HuH-7 (cell line): ENCODE measurements around the gene GALNTL6.
A peak's percentile ranks its signal among the peaks of the same experiment; 100 is the strongest.

Experiments
- DNase-seq: peaks from one replicate; pipeline ENCODE4 v3.0.0; 2011; ENCODE audit warnings: low spot score

Gene GALNTL6

GRCh38 chr4:172555725-172556124, 742.5 kb downstream of the GALNTL6 start:
- no peak for DNase-seq

GRCh38 chr4:172573899-172574298, 760.7 kb downstream of the GALNTL6 start:
- DNase-seq: no peak

- DNase-seq: no peak
These were observed 765.5 kb downstream of the GALNTL6 start for GRCh38 chr4:172578712-172579111.

- DNase-seq: no peak
These were observed 771.6 kb downstream of the GALNTL6 start for GRCh38 chr4:172584816-172585215.

GRCh38 chr4:172596206-172596605, 783.0 kb downstream of the GALNTL6 start:
- DNase-seq: no peak

- DNase-seq: no peak
These were observed 786.4 kb downstream of the GALNTL6 start for GRCh38 chr4:172599554-172599953.

GRCh38 chr4:172601195-172601594, 788.0 kb downstream of the GALNTL6 start:
- DNase-seq: no peak

- no peak for DNase-seq
These were observed 806.0 kb downstream of the GALNTL6 start for GRCh38 chr4:172619218-172619617.

- no peak for DNase-seq
These were observed 806.6 kb downstream of the GALNTL6 start for GRCh38 chr4:172619798-172620197.

GRCh38 chr4:172628263-172628662, 815.1 kb downstream of the GALNTL6 start:
- DNase-seq: no peak

- no peak for DNase-seq
These were observed 817.1 kb downstream of the GALNTL6 start for GRCh38 chr4:172630280-172630679.

- no peak for DNase-seq
These were observed 818.6 kb downstream of the GALNTL6 start for GRCh38 chr4:172631832-172632231.

GRCh38 chr4:172648471-172648870, 835.3 kb downstream of the GALNTL6 start:
- DNase-seq: no peak

GRCh38 chr4:172649143-172649542, 835.9 kb downstream of the GALNTL6 start:
- no peak for DNase-seq

GRCh38 chr4:172650758-172651530, 837.7 kb downstream of the GALNTL6 start:
- DNase-seq: peak; percentile 12

GRCh38 chr4:172651961-172652360, 838.8 kb downstream of the GALNTL6 start:
- no peak for DNase-seq

- DNase-seq: no peak
These were observed 839.2 kb downstream of the GALNTL6 start for GRCh38 chr4:172652369-172652768.

- DNase-seq: no peak
These were observed 840.5 kb downstream of the GALNTL6 start for GRCh38 chr4:172653676-172654075.

GRCh38 chr4:172654457-172654856, 841.3 kb downstream of the GALNTL6 start:
- DNase-seq: no peak

GRCh38 chr4:172656055-172656454, 842.9 kb downstream of the GALNTL6 start:
- DNase-seq: no peak

- DNase-seq: no peak
These were observed 843.9 kb downstream of the GALNTL6 start for GRCh38 chr4:172657081-172657480.

- no peak for DNase-seq
These were observed 847.0 kb downstream of the GALNTL6 start for GRCh38 chr4:172660251-172660650.

- no peak for DNase-seq
These were observed 848.9 kb downstream of the GALNTL6 start for GRCh38 chr4:172662113-172662512.

GRCh38 chr4:172666711-172667368, 853.6 kb downstream of the GALNTL6 start:
- DNase-seq: peak; percentile 33
